ENCODE measurements around the gene PRM3.

Gene PRM3

DNA sequence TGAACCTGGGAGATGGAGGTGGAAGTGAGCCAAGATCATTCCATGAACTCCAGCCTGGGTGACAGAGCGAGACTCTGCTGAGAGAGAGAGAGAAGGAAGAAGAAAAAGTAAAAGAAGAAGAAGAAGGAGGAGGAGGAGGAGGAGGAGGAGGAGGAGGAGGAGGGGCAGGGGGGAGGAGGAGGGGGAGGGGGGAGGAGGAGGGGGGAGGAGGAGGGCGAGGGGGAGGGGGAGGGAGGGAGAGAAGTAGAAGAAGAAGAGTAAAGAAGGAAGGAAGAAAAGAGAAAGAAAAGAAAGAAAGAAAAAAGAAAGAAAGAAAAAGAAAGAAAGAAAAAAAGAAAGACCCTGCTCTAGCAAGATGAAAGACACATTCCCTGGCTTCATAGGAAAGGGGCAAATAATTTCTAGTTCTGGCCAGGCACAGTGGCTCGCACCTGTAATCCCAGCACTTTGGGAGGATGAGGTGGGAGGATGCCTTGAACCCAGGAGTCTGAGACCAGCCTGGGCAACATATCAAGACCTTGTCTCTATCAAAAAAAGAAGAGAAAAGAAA lies 41.1 kb downstream of the PRM3 start:
- TF ChIP-seq CREB1 (IDR thresholded peaks at IDR 0.05; ENCODE audit: low read depth), result no peak
- no peak for TF ChIP-seq NFIC (IDR thresholded peaks at IDR 0.05)
- TF ChIP-seq EGR1 (IDR thresholded peaks at IDR 0.05), result no peak
- TF ChIP-seq, protein P1, sequence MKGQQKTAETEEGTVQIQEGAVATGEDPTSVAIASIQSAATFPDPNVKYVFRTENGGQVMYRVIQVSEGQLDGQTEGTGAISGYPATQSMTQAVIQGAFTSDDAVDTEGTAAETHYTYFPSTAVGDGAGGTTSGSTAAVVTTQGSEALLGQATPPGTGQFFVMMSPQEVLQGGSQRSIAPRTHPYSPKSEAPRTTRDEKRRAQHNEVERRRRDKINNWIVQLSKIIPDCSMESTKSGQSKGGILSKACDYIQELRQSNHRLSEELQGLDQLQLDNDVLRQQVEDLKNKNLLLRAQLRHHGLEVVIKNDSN (IDR thresholded peaks at IDR 0.05), result no peak
- TF ChIP-seq ZBTB7A (IDR thresholded peaks at IDR 0.05; ENCODE audit: low read depth), result no peak
- no peak for TF ChIP-seq CEBPB (IDR thresholded peaks at IDR 0.05)
- TF ChIP-seq, protein P2, sequence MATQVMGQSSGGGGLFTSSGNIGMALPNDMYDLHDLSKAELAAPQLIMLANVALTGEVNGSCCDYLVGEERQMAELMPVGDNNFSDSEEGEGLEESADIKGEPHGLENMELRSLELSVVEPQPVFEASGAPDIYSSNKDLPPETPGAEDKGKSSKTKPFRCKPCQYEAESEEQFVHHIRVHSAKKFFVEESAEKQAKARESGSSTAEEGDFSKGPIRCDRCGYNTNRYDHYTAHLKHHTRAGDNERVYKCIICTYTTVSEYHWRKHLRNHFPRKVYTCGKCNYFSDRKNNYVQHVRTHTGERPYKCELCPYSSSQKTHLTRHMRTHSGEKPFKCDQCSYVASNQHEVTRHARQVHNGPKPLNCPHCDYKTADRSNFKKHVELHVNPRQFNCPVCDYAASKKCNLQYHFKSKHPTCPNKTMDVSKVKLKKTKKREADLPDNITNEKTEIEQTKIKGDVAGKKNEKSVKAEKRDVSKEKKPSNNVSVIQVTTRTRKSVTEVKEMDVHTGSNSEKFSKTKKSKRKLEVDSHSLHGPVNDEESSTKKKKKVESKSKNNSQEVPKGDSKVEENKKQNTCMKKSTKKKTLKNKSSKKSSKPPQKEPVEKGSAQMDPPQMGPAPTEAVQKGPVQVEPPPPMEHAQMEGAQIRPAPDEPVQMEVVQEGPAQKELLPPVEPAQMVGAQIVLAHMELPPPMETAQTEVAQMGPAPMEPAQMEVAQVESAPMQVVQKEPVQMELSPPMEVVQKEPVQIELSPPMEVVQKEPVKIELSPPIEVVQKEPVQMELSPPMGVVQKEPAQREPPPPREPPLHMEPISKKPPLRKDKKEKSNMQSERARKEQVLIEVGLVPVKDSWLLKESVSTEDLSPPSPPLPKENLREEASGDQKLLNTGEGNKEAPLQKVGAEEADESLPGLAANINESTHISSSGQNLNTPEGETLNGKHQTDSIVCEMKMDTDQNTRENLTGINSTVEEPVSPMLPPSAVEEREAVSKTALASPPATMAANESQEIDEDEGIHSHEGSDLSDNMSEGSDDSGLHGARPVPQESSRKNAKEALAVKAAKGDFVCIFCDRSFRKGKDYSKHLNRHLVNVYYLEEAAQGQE (IDR thresholded peaks at IDR 0.05; ENCODE audit: low read depth), result no peak
- TF ChIP-seq, protein P3, sequence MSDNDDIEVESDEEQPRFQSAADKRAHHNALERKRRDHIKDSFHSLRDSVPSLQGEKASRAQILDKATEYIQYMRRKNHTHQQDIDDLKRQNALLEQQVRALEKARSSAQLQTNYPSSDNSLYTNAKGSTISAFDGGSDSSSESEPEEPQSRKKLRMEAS (IDR thresholded peaks at IDR 0.05), result no peak
- no peak for TF ChIP-seq TCF12 (IDR thresholded peaks at IDR 0.05; ENCODE audit: low read depth)
- no peak for TF ChIP-seq RAD21 (IDR thresholded peaks at IDR 0.05; ENCODE audit: low read depth)
- no peak for TF ChIP-seq TEAD4 (IDR thresholded peaks at IDR 0.05)
- TF ChIP-seq YY1 (IDR thresholded peaks at IDR 0.05; ENCODE audit: low read depth), result no peak
- no peak for TF ChIP-seq TAF1 (IDR thresholded peaks at IDR 0.05; ENCODE audit: low read depth)
- TF ChIP-seq EP300 (IDR thresholded peaks at IDR 0.05; ENCODE audit: borderline replicate concordance), result no peak
- no peak for TF ChIP-seq FOXM1 (IDR thresholded peaks at IDR 0.05; ENCODE audit: borderline replicate concordance, low read depth)

DNA sequence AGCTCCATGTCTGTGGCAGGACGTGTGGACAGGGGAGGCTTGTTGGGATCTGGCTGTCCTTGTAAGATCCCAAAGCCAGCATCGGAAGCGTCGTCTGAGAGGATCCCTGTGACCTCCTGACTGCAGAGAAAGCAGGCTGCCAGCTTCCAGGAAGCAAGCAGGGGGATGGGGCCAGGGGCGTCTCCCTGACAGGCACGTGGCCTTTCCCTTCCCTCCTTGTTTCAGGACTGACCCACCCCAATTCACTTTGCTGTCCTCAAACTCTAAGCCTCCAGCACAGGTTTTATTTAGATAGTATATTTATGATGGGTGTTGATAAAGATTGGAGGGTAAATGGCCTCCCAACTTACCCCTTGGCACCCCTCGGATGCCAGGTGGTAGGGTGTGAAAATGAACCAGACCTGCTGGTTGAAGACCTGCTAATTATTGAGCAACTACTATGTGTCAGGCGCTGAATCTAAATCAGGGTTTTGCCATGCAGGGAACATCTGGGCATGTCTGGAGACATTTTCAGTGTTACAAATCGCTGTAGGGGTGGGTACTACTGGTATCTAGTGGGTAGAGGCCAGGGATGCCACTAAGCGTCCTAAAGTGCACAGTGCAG lies 42.0 kb downstream of the PRM3 start:
- no peak for TF ChIP-seq TAF1 (IDR thresholded peaks at IDR 0.05; ENCODE audit: low read depth)
- TF ChIP-seq YY1 (IDR thresholded peaks at IDR 0.05; ENCODE audit: low read depth), result no peak
- no peak for TF ChIP-seq EP300 (IDR thresholded peaks at IDR 0.05; ENCODE audit: borderline replicate concordance)
- TF ChIP-seq TCF12 (IDR thresholded peaks at IDR 0.05; ENCODE audit: low read depth), result no peak
- TF ChIP-seq FOXM1 (IDR thresholded peaks at IDR 0.05; ENCODE audit: borderline replicate concordance, low read depth), result no peak
- TF ChIP-seq, protein P2 (IDR thresholded peaks at IDR 0.05; ENCODE audit: low read depth), result no peak
- TF ChIP-seq ZBTB7A (IDR thresholded peaks at IDR 0.05; ENCODE audit: low read depth), result no peak
- TF ChIP-seq RAD21 (IDR thresholded peaks at IDR 0.05; ENCODE audit: low read depth), result no peak

DNA sequence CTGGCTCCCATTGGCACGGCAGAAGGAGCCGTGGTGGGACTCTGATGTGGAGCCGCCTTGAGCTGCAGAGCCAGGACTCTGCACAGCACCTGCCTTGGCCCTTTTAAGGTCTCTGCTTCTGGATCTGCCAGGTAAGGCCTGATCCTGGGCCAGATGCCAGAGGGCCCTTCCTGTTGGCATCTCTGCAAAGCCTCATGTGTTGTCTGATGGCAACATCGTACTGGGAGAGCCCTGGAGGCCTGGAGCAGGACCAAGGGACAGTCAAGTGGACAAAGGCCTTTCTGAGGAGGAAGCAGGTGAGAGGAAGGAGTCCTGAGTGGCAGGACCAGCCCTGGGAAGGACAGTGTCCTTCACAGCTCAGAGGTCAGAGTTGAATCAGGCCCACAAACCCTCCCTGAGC lies 43.5 kb downstream of the PRM3 start:
- TF ChIP-seq, protein P1 (IDR thresholded peaks at IDR 0.05), result no peak
- 0 out of 2 replicates have a peak, but pooled peaks have one; percentile 17 for TF ChIP-seq NFIC (IDR thresholded peaks at IDR 0.05)
- TF ChIP-seq, protein P3 (IDR thresholded peaks at IDR 0.05), result no peak

DNA sequence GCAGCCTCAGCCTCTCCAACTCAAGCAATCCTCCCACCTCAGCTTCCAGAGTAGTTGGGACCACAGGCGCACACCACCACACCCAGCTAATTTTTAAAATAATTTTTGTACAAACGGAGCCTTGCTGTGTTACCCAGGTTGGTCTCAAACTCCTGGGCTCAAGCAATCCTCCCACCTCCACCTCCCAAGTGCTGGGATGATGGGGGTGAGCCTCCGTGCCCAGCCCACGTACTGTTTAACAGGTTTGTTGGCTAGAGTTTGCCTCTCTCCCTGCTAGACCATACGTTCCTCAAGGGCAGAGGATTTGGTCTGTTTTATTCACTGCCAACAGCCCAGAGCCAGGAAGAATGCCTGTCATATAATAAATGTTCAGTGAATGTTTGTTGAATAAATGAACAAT lies 44.0 kb downstream of the PRM3 start:
- TF ChIP-seq CREB1 (IDR thresholded peaks at IDR 0.05; ENCODE audit: low read depth) (no peak), ZBTB7A (IDR thresholded peaks at IDR 0.05; ENCODE audit: low read depth) (no peak), TEAD4 (IDR thresholded peaks at IDR 0.05) (no peak), YY1 (IDR thresholded peaks at IDR 0.05; ENCODE audit: low read depth) (no peak), NFIC (IDR thresholded peaks at IDR 0.05) (no peak), RAD21 (IDR thresholded peaks at IDR 0.05; ENCODE audit: low read depth) (no peak), EGR1 (IDR thresholded peaks at IDR 0.05) (no peak), CEBPB (IDR thresholded peaks at IDR 0.05) (no peak), TCF12 (IDR thresholded peaks at IDR 0.05; ENCODE audit: low read depth) (no peak), TAF1 (IDR thresholded peaks at IDR 0.05; ENCODE audit: low read depth) (no peak), FOXM1 (IDR thresholded peaks at IDR 0.05; ENCODE audit: borderline replicate concordance, low read depth) (no peak)
- TF ChIP-seq, protein P2 (IDR thresholded peaks at IDR 0.05; ENCODE audit: low read depth), result no peak
- TF ChIP-seq, protein P1 (IDR thresholded peaks at IDR 0.05), result no peak
- TF ChIP-seq, protein P3 (IDR thresholded peaks at IDR 0.05), result no peak

Measured in Ishikawa (cell line).